GM19023 (cell line): ENCODE measurements around the gene DMAC2.
"Not testable (repeated sequence)": the region's sequence is repeated elsewhere in the genome, so short reads cannot be mapped to it uniquely, and the experiment has no call there.

Experiments
- ATAC-seq: cut with Tn5 transposase; IDR thresholded peaks from one replicate; pipeline ENCODE4 v1.9.1; 2021; ENCODE audit warnings: mild to moderate bottlenecking, moderate library complexity; ENCODE audit not compliant: unreplicated experiment

The DMAC2 gene

DNA sequence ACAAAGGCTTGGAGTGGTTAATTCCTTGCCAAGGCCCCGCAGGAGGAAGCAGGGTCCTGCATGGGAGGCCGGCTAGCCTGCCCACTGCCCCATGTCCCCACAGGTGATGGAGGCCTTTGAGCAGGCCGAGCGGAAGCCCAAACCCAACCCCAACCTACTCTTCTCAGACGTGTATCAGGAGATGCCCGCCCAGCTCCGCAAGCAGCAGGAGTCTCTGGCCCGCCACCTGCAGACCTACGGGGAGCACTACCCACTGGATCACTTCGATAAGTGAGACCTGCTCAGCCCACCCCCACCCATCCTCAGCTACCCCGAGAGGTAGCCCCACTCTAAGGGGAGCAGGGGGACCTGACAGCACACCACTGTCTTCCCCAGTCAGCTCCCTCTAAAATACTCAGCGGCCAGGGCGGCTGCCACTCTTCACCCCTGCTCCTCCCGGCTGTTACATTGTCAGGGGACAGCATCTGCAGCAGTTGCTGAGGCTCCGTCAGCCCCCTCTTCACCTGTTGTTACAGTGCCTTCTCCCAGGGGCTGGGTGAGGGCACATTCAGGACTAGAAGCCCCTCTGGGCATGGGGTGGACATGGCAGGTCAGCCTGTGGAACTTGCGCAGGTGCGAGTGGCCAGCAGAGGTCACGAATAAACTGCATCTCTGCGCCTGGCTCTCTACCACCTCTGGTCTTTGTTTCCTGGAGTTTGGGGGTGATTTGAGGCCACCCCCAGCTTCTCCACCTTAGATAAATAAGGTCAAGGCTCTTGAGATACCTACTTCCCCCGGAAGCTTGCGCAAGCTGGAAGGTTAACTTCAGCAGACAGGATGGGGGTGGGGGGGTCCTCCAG, 15.2 kb downstream of the DMAC2 start:
- no peak for ATAC-seq

- ATAC-seq, result no peak
Observed at GRCh38 chr19:41422955-41423354, 16.8 kb downstream of the DMAC2 start.

DNA sequence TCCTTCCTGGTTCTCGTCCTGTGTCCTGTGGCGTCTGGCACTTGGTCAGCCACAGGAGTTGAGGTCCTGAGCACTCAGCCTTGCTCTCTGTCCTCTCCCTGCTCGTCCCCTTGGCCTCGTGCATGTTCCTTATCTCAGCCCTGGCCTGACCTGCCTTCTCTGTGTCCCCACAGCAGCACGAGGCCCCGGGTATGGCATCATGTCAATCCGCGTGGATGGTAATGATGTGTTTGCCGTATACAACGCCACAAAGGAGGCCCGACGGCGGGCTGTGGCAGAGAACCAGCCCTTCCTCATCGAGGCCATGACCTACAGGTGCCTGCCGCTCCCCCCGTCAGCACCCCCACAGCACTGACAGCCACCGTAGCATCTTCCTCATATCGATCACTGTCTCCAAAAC, 17.3 kb downstream of the DMAC2 start:
- ATAC-seq, result no peak

DNA sequence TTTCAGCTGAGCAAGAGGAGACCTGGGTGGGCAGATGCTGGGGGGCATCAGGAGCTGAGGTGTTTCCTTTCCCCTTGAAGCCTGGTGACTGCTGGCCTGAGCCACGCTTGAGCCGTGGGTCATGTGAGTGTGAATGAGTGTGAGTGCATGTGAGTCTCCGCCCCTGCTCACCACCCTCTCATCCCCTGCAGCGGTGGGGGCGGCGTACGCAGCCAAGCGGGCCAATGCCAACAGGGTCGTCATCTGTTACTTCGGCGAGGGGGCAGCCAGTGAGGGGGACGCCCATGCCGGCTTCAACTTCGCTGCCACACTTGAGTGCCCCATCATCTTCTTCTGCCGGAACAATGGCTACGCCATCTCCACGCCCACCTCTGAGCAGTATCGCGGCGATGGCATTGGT, 17.7 kb downstream of the DMAC2 start:
- no peak for ATAC-seq

- ATAC-seq, result no peak
Observed at GRCh38 chr19:41421314-41421713, 18.4 kb downstream of the DMAC2 start.

DNA sequence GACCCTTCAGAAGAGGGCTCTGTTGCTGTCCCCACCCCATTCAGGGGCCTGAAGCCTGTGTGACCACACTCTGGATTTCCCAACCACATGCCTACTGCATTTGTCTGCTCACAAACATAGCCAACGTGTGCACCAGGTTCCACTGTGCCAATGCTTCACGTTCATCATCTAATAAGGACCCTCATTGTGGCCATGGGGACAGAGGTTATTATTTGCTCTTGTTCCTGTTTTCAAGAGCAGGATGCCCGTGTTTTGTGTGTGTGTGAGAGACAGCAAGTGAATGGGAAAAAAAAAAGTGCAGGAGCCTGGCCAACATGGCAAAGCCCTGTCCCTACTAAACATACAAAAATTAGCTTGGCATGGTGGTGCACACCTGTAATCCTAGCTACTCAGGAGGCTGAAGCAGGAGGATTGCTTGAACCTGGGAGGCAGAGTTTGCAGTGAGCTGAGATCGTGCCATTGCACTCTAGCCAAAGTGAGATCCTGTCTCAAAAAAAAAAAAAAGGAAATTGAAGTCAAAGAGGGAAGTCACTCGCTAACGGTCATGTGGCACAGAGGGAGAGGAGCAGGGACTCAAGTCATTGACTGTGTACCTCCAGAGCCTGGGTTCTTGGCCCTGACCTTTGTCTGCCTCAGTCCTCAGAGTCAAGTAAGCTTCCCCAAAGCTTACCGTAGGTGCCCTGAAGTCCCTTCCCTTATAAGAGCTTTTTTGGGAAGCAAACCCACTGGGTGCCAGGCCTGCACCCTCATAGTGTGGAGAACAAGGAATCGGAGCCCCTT, 19.4 kb downstream of the DMAC2 start:
- ATAC-seq, result no peak

- ATAC-seq, result no peak
Observed at GRCh38 chr19:41416194-41416674, 23.5 kb downstream of the DMAC2 start.

DNA sequence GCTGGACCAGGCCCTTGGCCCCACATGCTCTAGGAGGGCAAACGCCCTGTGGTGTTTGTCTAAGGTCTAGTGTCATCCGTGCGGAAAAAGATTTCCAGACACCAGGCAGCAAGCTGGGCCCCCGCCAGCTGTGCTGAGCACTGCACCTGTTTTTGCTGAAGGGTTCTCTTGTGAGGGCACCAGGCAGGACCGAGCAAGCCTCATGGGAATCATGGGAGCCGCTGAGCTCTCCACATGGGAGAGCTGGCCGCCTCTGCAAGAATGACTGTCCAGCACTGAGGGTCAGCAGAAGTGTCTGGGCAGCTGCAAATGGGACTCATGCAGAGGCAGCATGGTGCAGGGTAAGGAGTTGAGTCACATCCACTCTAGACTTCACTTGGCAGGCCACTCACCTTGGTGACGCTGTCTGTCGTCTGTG, 24.5 kb downstream of the DMAC2 start:
- no peak for ATAC-seq

DNA sequence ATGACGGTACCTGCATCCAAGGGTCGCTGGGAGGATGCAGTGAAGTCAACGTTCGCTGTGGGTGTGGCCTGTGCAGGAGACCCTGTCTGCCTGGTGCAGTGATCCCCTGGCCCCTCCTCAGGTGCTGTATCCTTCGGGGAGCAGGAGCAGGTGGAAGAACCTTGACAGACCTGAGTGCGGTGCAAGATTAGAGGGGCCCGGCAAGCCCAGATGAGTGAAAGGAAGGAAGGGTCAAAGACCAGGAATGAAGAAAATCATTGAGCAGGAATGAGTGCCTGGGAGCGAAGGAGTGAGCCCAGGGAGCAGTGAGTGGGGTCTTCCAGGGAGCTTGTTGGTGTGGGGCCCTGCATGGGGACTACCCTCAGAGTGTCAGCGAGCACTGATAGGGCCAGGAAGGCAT, 25.3 kb downstream of the DMAC2 start:
- no peak for ATAC-seq

DNA sequence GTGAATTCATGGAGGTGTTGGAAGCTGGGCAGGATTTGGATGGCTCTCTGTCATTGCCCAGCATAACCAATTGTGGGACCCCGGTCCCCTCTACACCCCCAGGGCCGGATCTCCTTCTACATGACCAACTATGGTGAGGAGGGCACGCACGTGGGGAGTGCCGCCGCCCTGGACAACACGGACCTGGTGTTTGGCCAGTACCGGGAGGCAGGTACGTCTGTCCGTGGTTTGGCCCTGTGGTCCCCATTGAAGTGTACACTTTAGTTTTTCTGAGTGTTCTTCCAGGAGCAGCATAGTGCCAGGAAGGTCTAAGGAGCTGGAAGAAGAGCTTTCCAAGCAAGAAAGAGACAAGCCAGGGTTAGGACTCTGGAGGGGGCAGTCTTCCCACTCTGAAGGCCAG, 25.8 kb downstream of the DMAC2 start:
- no peak for ATAC-seq

GRCh38 chr19:41412953-41413352, 26.8 kb downstream of the DMAC2 start:
- ATAC-seq, result no peak

GRCh38 chr19:41411968-41412265, 27.8 kb downstream of the DMAC2 start:
- no peak for ATAC-seq

DNA sequence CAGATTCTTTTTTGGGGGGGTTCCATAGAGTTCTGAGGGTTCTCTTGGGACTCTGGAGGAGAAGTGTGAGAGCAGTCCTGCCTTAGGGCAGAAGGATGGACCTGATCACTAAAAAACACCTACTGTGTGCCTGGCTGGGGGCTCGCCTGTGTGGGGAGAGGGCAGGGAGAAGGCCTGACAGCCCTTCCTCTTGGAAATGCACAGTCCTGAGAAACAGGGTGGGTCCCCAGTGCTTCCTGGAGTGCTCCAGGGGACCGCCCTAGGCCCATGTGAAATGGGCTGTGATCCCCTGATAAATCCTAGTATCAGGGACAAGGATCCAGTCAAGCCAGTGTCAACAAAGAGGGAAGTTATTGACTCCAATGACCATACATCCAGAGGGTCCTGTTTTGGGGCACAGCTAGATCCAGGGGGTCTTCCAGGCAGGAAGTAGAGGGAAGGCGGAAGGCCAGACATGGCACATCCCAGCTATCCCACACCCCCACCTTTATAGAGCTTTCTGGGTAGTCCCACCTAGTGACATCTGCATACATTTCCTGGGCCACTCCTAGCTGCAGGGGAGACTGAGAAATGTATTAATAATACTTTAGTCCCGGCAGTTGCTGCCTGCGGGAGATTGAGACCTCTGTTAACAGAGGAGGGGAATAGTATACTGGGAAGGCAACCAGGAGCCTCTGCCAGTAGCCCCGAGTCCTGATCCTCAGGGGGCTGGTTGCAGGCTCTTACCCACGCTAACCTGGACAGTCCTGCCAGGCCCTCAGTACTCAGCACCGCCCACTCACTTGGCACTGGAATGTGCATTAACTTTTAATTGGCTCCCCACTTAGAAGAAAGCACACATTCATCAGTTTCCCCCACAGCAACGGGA, 28.4 kb downstream of the DMAC2 start:
- no peak for ATAC-seq

DNA sequence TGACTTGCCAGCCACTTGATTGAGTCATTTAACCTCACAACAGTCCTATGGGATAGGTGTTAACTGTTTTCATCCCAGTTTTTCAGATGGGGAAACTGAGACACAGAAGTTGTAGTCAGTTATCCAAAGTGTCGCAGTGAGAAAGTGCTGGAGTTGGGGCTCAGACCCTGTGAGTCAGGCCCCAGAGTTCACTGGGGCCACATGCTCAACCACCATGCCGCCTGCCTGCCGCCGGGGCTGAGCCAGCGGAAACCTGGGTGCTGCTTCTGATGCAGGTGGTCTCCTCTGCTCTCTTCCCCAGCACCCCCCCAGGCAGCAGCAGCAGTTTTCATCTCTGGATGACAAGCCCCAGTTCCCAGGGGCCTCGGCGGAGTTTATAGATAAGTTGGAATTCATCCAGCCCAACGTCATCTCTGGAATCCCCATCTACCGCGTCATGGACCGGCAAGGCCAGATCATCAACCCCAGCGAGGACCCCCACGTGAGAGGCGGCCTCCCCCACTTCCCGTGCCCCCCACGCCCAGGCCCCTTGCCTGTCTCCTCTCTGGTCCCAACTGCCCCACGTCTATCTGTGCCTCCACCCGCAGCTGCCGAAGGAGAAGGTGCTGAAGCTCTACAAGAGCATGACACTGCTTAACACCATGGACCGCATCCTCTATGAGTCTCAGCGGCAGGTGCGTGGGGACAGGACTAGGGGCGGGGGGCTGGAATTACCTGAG, 29.2 kb downstream of the DMAC2 start:
- no peak for ATAC-seq

- ATAC-seq, result no peak
Observed at GRCh38 chr19:41409288-41409687, 30.4 kb downstream of the DMAC2 start.

DNA sequence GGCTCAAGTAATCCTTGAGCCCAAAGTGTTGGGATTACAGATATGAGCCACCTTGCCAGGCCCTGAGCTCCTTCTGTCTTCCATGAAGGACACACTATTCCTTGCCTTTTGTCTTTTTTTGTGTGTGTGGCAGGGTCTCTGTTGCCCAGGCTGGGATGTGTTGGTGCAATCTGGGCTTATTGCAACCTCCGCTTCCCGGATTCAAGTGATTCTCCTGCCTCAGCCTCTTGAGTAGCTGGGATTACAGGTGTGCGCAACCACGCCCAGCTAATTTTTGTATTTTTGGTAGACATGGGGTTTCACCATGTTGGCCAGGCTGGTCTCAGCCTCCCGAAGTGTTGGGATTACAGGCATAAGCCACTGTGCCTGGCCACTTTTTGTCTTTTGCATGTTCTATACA, 30.9 kb downstream of the DMAC2 start:
- not testable (repeated sequence) for ATAC-seq

- no peak for ATAC-seq
Observed at GRCh38 chr19:41408256-41408655, 31.5 kb downstream of the DMAC2 start.

DNA sequence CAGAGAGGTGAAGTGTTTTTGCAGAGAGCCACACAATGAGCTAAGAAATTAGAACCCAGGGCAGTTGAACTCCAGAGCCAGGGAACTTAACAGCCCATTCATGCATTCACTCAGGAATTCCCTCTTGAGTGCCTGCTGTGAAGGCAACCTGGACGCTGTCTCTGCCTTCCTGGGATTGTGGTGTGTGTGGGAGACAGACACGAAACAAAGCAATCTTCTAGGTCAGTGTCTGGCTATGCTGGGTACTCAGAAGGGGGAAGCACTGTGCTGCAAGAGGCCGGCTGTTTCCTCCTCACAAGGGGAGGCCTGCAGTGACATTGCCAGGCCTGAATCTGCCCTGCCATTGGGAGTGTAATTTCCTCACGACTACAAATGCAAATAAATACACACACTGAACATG, 32.4 kb downstream of the DMAC2 start:
- ATAC-seq, result no peak

- no peak for ATAC-seq
Observed at GRCh38 chr19:41405776-41406175, 33.9 kb downstream of the DMAC2 start.

- no peak for ATAC-seq
Observed at GRCh38 chr19:41403181-41403970, 36.3 kb downstream of the DMAC2 start.
